Measurements from ENCODE around the gene CLSTN2.

GRCh38 chr3:140595295-140595694 lies 660.3 kb downstream of the CLSTN2 start:
- TF ChIP-seq POLR2A (IDR thresholded peaks at IDR 0.05) (no peak), CTCF (IDR thresholded peaks at IDR 0.05) (no peak)
